ENCODE results near the gene CACNA1F.

The CACNA1F gene

DNA sequence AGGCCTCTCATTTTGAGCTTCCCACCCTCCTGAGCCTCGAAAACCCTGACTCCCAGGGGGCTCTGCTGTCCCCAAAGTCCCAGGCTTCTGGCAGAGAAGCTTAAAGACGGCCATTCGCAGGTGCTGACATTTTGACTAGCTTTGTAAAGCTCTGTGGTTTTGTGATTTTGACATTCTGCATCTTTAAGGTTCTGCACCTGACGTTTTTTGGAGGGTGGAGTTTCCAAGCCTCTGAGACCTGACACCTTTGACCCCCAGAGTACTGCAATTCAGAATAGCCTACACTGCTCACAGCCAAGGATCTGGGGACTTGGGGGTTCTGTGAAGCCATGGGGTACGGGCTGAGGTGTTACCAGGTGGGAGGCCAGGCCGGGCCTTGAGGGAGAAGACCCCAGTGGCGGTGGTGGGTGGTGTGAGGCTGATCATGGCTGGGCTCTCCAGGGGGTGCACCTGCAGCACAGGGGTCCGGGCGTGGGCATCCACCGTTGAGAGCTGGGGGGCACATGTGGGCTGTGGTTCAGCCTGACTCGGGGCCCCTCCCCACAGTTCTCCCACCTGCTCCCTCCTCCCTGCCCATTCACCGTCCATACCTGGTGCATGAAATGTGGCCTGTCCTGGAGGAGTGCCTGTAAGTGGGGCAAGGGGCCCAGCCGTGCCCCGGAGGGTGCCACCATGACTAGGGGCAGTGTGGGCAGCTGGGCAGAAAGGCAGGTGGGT is 24.1 kb upstream of the CACNA1F start:
- no peak for DNase-seq

DNA sequence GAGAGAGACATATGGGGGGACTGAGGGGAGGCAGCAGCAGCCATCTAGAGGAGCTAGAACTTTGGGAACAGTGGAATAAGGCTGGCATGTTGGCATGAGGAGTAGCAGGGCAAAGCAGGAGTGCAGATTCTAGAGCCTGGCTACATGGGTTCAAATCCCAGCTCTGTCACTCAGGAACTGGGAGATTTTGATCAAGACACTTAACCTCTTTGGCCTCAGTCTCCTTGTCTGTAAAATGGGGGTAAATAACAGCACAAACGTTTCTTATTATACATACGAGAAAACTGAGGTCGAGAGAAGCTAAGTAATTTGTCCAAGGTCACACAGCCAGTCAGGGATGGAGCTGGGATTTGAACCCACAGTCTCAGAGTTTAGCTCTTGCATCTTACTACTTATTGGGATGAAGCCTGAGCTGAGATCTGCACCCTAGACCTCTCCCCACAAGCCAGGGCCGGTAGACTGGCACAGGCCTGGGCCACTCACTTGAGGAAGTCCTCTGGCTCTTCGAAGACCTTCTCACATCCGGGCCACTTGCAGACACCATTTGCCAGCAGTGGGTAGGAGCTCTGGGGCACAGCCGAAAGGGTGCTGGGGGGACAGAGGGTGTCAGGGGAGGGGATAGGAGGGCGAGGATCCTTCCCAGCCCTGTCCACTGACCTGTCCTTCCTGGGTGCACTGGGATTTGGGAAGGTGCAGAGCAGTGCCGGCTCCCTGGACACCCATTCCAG is 23.3 kb upstream of the CACNA1F start:
- no peak for DNase-seq

DNA sequence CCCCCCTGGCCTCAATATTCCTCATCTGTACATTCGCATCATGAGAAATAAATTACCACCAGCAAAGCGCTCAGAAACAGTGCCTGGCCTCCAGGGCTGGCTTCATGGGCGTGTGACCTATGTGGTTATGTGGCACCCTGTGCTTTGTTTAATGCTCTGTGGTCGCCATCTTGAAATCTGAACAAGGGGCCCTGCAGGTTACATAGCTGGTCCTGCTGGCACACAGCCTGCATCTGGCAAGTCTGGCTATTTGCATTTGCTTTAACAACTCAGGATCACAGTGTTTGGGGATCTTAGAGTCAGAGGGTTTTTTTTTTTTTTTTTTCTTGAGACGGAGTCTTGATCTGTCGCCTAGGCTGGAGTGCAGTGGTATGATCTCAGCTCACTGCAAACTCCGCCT is 21.5 kb upstream of the CACNA1F start:
- DNase-seq, result no peak

DNA sequence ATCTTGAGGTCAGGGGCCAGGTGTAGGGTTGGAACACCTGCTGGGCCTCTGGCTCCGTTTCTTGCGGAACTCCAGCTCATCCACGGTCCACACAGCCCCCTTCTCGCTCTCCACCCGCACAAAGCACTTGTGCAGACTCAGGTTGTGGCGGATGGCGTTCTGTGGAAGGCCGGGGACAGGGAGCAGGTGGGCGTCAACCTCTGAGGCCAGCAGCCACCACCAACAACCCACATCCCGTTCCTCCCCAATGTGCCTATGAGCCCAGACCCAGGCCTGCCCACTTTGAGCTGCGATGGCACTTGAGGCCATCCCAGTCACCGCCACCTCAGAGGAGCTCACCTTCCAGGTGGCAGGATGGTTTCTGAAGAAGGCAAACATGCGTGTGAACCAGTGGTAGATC is 18.2 kb upstream of the CACNA1F start:
- DNase-seq, result no peak

DNA sequence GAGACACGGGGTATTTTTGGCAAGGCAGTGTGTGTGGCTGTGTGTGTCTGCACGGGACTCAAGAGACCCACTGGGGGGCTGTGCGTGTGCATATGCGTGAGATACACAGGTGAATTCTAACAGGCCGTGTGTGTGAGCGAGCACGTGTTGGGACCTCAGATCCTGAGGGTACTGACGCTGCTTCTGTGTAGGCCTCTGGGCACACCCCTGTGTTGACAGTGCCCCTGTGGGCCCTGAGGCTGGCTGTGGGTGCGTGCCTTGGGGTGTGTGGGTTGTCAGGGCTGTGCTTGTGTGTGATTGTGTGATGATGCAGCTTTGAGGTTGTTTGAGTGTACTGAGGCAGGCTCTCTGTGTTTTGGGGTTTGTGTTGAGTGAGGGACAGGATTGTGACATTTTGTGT is 17.4 kb upstream of the CACNA1F start:
- no peak for DNase-seq

DNA sequence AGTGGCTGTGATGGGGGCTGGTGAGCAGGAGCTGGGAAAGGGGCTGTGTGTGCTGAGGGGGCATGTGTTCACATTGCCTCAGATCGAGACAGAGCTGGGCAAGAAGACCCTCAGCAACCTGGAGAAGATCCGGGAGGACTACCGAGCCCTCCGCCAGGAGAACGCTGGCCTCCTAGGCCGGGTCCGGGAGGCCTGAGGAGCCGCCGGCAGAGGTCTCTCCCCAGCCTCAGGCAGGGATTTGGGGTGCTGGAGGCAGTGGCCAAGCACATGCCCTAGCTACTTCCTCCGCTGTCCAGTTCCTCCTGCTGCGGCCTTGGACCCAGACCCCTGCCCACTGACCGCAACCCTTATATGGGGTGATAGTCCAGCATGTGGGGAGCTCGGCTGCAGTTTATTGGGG is 16.9 kb upstream of the CACNA1F start:
- no peak for DNase-seq

DNA sequence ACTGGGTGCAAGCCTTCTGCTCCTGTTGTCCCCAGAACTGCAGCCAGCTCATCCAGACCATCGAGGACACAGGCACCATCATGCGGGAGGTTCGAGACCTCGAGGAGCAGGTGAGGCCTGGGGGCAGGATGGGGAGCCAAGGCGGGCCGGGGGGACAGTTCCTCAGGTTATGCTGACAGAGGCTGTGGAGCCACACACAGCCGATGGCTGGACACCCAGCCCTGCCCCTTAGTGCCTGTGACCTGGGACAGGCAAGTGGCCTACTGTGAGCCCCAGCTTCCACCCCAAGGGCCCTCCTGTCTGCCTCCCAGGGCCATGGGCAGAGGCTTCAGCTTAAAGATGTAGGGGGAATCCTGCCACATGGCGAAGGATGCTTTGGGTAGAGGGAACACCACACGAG is 16.5 kb upstream of the CACNA1F start:
- no peak for DNase-seq

DNA sequence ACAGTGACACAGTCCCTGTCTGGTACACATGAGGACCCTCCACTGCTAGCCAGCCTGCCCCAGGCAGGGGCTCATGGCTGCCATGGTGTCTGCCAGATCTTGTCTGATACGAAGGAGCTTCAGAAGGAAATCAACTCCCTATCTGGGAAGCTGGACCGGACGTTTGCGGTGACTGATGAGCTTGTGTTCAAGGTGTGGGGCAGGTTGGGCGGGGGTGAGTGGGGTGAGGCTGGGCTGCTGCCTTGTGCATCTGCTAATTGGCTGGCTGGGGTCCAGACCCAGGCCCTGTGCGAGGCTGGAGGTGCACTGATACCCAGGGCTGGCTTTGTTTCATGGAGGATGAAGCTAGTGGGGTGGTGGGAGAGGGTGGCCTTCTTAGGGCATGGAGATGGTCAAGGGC is 15.9 kb upstream of the CACNA1F start:
- no peak for DNase-seq

DNA sequence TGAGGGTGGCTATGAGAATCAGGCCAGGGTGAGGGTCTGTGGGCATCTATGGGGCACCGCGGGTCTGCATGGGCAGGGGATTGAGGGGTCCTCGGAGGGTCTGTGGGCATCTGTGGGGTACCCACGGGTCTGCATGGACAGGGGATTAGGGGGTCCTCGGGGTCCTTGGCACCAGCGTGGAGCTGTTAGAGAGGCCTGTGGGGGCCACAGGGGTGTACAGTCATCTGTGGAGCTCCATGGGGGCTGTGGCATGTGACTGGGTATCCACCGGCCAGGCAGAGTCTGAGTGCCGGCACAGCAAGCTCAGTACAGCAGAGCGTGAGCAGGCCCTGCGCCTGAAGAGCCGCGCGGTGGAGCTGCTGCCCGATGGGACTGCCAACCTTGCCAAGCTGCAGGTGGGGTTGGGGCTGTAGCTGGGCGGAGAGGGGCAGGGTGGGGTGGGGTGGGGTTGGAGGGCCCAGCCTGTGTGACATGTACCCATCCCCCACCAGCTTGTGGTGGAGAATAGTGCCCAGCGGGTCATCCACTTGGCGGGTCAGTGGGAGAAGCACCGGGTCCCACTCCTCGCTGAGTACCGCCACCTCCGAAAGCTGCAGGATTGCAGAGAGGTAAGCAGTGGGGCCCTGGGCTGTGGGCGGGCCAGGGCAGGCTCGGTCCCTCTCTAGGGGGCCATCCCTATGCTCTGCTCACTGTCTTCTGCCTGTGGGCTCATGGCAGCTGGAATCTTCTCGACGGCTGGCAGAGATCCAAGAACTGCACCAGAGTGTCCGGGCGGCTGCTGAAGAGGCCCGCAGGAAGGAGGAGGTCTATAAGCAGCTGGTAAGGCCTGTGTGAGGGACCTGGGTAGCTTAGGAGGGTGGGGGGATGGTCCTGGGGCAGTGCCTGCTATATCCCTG is 15.0 kb upstream of the CACNA1F start:
- DNase-seq, result no peak

DNA sequence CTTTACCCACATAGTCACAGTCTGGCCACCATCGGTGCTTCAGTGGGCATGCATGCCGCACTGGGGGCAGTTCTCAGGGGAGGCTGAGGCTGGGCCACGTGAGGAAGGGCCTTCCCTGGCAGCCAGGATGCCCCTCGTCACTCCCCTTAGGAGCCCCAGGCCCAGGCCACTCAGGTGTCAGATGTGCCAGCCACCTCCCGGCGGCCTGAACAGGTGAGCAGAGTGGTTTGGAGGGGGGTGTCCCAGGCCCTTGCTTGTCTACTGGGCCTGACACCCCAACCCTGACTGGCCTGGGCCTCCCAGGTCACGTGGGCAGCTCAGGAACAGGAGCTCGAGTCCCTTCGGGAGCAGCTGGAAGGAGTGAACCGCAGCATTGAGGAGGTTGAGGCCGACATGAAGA is 14.2 kb upstream of the CACNA1F start:
- DNase-seq, result no peak

DNA sequence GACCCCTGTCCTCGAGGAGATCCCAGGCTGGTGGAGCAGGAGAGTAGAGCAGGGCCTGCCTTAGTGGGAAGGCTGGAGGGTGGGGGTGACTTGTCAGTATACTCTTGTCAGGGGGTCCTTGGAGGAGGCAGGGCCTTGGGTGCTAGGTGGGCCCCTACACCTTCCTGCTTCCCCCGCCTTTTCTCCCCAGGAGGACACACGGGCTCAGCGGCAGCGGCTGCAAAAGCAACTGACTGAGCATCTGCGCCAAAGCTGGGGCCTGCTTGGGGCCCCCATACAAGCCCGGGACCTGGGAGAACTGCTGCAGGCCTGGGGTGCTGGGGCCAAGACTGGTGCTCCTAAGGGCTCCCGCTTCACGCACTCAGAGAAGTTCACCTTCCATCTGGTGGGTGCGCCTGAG is 13.4 kb upstream of the CACNA1F start:
- no peak for DNase-seq

DNA sequence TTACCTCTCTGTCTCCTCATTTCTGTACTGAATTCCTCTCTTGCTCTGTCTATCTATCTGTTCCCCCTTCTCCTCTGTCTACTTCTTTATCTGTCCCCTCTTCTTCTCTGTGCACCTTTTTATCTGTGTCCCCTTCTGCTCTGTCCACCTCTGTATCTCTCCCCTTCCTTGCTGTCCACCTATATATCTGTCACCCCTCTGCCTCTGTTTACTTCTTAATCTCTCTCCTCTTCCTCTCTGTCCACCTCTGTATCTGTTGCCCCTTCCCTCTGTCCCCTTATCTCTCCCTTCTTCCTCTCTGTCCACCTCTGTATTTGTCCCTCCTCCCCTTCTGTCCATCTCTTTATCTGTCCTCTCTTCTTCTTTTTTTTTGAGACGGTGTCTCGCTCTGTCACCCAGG is 11.1 kb upstream of the CACNA1F start:
- DNase-seq, result no peak

DNA sequence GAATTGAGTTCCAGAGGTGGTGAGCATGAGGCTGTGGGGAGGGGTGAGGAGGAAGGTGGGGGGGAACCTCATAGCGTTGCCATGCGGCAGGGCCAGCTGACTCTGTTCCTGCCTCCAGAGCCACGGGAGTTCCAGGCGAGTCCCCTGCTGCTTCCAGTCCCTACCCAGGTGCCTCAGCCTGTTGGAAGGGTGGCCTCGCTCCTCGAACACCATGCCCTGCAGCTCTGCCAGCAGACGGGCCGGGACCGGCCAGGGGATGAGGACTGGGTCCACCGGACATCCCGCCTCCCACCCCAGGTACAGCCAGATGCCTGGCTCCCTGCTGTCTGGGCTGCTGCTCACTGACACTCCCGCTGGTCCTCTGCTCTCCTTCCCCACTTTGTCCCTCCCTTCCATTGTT is 10.0 kb upstream of the CACNA1F start:
- no peak for DNase-seq

DNA sequence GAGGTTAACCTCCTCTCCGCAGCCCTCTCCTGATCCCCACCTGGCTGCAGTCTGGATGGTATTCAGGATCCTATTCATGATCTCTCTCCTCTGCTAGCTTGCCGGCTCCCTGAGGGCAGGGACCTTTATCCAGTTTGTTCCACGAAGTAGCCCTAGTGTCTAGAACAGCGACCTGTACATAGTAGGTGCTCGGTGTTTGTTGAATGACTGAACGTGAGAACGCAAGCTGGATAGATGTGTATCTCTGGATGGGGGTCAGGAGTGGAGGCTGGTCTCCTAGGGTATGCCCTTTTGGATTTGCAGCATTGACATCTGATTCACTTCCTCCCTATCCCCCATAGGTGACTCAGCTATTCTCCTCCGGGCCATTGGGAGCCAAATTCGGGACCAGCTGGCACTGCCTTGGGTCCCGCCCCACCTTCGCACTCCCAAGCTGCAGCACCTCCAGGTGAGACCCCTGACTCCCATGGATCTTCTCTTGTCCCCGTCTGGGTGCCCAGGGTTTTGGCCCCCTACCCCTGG is 9.5 kb upstream of the CACNA1F start:
- no peak for DNase-seq

DNA sequence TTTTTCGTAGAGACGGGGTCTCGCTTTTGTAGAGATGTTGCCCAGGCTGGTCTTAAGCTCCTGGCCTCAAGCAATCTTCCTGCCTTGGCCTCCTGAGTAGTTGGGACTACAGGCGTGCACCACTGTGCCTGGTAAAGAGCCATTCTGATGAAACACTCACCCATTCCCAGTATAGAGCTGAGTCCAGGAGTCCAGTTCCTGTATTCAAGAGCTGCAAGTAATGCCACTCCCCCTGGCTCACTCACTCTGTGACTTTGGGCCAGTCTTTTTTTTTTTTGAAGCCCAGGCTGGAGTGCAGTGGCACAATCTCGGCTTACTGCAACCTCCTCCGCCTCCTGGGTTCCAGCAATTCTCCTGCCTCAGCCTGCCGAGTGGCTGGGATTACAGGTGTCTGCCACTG is 5.6 kb upstream of the CACNA1F start:
- DNase-seq, result no peak

DNA sequence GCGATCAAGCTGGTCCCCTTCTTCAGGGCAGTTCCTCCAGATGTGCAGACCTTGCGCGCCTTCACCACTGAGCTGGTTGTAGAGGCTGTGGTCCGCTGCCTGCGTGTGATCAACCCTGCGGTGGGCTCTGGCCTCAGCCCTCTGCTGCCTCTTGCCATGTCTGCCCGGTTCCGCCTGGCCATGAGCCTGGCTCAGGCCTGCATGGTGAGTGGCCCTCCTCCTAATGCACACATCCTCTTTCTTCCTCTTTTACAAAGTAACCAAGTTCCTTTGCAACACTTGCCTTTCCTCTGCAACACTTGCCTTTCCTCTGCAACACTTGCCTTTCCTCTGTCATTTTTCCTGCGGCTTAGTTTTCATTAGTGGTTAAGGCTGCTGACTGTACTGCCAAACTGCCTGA is 3.9 kb upstream of the CACNA1F start:
- no peak for DNase-seq

DNA sequence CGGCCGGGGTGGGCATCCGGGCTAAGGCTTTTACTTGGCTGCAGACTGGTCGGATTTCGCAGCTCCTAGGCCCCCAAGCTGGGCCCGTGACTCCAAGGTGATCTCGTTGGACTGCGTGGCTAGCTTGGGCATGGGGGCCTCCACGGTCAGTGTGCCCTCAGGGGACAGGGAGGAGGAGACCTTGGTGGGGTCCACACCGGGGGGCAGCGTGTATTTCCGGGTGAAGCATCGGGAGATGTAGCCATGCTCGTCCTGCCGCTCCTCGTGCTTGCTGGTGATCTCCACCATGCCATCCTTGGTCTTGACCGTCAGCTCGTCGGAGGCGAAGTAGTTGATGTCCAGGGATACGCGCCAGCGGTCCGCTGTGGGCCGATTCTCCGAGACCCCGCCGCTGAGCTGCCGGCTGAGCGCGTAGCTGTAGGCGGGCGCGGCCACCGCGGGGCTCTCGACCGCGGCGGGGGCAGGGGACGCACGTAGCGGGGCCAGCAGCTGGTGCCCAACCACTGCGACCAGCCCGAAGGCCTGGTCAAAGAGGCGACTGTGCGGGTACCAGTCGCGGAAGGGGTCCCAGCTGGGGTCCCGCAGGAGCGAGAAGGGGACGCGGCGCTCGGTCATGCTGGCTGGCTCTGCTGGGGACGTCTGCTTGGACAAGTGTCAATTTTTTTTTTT is 881 bp upstream of the CACNA1F start:
- DNase-seq, result no peak

DNA sequence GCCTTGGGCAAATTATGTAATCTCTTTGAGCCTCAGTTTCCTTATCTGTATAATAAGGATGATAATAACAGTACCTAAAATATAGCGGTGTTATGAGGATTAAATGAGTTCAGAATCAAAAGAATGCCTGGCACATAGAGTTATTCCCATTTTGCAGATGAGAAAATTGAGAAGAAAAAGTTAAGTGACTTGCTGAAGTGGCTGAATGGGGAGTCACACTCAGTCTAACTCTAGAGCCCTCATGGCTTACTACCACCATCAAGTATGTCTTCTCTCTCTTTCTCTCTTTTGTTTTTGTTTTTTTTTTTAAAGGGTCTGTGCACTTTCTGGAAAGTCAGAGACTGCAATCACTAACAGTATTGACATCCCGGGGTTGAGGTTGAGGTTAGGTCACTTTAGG is 615 bp downstream of the CACNA1F start:
- no peak for DNase-seq

DNA sequence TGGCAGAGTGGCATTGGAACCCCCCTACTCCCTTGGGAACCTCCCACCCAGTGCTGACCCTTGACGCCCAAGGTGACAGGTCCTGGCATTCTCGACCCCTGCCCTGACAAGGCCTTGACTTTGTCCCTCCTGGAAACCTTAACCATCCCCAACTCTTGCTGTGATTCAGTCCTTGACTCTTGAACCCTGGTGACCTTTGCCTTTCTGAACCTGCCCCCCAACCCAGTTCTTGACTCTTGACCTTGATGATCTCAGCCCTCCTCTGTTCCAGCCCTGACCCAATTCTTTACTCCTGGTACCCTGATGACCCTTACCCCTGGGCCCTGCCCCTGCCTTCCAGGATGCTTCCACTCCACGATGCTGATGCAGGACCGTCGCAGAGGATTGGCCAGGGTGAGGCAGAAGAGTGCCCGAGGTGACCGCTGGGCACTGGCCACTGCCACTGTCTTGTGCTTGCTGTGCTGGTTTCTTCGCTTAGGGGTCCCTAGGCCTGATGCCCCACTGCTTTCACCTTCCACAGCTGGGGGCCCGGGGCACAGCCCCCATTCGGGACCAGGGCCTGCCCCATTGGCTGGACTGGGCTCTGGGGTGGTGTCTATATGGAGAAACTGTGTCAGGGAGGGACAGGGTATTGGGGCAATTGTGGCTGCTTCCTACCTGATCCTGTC is 1.7 kb downstream of the CACNA1F start:
- no peak for DNase-seq

DNA sequence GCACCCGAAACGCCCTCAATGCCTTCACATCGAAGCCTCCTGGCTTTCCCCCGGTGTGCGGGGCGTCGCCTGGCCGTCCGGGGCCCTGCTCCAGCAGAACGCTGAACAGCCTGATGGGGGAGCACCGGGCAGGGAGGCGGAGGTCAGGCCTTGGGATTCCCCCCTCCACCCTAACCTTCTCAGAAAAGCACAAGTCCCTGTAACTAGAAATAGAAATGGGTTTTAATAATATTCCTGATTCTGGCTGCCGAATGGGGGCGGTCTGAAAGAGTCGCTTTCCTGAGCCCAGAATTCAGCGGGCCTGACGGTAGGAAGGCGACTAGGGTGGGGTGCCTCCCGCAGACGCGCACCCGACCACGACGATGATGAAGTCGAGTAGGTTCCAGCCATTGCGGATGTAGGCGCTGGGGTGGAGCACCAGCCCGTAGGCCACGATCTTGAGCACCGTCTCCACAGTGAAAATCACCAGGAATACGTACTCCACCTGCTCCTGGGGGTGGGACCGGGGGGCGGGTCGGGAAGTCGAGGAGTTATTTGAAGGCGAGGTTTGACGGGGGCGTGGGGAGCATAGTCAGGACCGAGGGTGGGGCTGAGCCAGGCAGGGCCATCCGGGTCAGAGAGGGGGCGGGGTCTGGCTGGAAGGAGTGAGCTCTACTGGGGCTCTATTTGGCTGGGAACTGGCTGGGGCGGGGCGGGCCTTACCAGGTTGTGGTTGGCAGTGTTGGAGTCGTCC is 2.5 kb downstream of the CACNA1F start:
- DNase-seq, result peak; percentile 79

DNA sequence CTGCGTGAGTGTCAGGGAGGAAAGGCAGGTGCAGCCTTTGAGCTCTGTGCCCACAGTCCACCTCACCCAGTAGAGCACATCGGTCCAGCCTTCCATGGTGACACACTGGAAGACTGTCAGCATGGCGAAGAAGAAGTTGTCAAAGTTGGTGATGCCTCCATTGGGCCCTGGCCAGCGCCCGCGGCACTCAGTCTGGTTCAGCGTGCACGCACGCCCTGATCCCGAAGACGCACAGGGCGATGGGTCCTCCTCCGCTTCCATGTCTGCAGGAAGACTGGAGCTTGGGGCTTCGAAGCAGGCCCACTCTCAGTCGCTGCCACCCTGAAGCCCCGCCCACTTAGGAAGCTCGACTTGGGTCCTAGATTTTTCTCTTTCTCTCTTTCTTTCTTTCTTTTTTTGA is 5.0 kb downstream of the CACNA1F start:
- no peak for DNase-seq

DNA sequence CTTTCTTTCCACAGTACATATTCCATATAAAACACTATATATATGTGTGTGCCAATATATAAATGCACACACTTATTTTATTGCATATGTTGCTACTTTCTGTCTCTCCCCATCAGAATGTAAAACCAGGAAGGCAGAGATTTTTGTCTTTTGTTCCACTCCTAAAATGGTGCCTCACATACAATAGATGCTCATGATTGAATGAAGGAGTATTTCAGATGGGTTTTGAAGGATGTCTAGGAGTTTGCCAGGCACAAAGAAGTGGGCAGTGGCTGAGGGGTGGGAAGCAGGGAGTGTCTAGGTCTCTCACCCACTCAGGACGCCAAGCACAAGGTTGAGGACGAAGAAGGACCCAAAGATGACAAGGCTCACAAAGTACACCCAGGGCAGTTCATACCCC is 5.4 kb downstream of the CACNA1F start:
- no peak for DNase-seq
